ENCODE measurements around the gene EHMT1.
"Not testable (repeated sequence)": the region's sequence is repeated elsewhere in the genome, so short reads cannot be mapped to it uniquely, and the experiment has no call there.

EHMT1 gene

DNA sequence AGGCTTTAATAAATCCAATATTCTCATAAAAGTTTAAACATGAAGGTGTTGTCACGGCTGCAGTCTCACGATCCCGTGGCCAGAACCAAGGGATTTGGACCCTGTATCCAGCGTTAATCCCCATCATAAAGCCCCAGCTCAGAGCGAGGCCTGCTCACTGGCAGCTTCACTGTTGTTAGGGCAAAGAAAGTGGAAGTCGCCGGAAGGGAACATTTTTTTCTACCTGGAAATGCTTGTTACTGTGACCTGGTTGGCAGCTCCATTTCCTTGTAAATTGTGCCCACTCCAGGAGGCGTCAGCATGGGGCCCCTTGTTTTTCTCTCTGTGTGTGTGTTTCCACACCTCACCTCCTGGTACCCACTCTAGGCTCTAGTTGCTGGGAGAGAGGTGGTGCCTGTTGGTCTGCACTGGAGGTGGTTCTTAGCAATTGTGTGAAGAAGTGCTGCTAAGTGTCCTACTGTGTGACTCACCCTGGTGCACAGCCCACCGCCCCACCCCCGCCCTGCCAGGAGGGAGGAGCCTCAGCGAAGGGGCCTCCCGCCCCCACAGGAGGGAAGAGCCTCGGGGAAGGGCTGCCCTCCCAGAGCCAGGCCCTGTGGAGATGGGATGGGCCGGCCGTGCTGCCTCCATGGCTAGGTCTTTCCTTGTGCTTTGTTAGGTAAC lies 105.1 kb downstream of the EHMT1 start:
- Histone ChIP-seq H3K36me3 (peaks cover 79 to 99% (median 91%) of the 10 kb centered on the region in 11 experiments), H3K4me1 (peaks cover 0 to 6% (median 0%) of the 10 kb centered on the region in 10 experiments; a peak in 1 of 20 replicates), H3K4me3 (no peak overlapping the region), H3K27me3 (no peaks in the 10 kb centered on the region), H4K20me1 (peaks cover 8 to 98% (median 81%) of the 10 kb centered on the region in 11 experiments; a peak in 21 of 22 replicates), H3K9me3 (replicated peaks in 1 of 11) (peaks cover 34 to 67% (median 47%) of the 10 kb centered on the region in 11 experiments), H3K9ac (no peak overlapping the region), H3K27ac (no peak overlapping the region), H3K4me2 (no peak overlapping the region)
- TF ChIP-seq Cebpa-rat (IDR thresholded peaks at IDR 0.05): no peak

DNA sequence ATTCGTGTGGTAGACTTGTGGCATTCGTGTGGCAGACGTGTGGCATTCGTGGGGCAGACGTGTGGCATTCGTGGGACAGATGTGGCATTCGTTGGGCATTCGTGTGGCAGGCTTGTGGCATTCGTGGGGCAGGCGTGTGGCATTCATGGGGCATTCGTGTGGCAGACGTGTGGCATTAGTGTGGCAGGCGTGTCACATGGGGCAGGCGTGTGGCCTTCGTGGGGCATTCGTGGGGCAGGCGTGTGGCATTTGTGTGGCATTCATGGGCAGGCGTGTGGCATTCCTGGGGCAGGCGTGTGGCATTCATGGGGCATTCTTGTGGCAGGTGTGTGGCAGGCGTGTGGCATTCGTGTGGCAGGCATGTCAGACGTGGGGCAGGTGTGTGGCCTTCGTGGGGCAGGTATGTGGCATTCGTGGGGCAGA lies 106.0 kb downstream of the EHMT1 start:
- no peak overlapping the region for H3K4me3 ChIP-seq
- TF ChIP-seq Cebpa-rat (IDR thresholded peaks at IDR 0.05): no peak
- H4K20me1 ChIP-seq: peaks cover 8 to 93% (median 74%) of the 10 kb centered on the region in 11 experiments; a peak in 20 of 22 replicates
- no peaks in the 10 kb centered on the region for H3K27me3 ChIP-seq
- H3K9ac ChIP-seq: no peak overlapping the region
- no peak overlapping the region for H3K4me2 ChIP-seq
- H3K27ac ChIP-seq: no peak overlapping the region
- H3K9me3 ChIP-seq (replicated peaks in 1 of 11): peaks cover 32 to 69% (median 53%) of the 10 kb centered on the region in 11 experiments
- peaks cover 0 to 6% (median 0%) of the 10 kb centered on the region in 10 experiments; a peak in 1 of 20 replicates for H3K4me1 ChIP-seq
- peaks cover 79 to 99% (median 91%) of the 10 kb centered on the region in 11 experiments for H3K36me3 ChIP-seq

DNA sequence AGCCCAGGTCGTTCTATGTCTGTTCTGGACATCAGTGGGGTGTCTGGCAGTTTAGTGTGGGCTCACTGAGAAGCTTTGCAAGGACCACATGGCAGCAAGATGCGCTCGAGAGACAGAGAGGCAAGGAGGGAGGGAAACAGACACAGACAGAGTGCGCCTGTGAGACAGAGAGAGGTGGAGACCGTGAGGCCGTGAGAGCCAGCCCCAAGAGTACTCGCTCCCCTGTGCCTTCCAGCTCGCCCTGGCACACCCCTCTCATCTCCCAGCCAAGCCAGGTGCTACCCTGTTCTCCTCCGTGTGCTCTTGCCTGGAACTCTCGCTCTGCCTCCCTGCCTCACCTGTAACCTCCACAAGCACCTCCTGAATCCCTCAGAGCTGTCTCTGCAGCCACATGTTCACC lies 106.8 kb downstream of the EHMT1 start:
- Histone ChIP-seq H3K4me1 (peaks cover 0 to 6% (median 0%) of the 10 kb centered on the region in 10 experiments; a peak in 1 of 20 replicates), H3K27ac (no peak overlapping the region), H3K27me3 (no peaks in the 10 kb centered on the region), H3K9me3 (replicated peaks in 1 of 11) (peaks cover 40 to 75% (median 61%) of the 10 kb centered on the region in 11 experiments), H3K4me3 (no peak overlapping the region), H3K4me2 (no peak overlapping the region), H3K36me3 (peaks cover 79 to 99% (median 91%) of the 10 kb centered on the region in 11 experiments), H3K9ac (no peak overlapping the region), H4K20me1 (peaks cover 8 to 93% (median 66%) of the 10 kb centered on the region in 11 experiments; a peak in 20 of 22 replicates)
- no peak for TF ChIP-seq Cebpa-rat (IDR thresholded peaks at IDR 0.05)

DNA sequence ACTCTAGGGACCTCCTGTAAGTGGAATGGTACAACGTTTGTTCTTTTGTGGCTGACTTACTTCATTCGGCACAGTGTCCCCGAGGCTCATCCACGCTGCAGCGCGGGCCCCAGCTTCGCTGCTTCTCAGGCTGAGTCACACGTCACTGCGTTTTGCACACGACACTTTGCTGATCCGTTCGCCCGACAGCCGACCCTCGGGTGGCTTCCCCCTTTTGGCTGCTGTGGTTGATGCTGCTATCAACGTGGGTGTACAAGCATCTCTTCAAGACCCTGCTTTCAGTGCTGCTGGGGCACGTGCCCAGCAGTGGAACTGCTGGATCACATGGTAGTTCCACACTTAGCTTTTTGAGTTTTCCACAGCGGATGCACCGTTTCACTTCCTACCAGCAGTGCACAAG lies 107.5 kb downstream of the EHMT1 start:
- H3K4me2 ChIP-seq, H3K27me3 ChIP-seq, H3K4me3 ChIP-seq, H3K9ac ChIP-seq, H3K4me1 ChIP-seq, H3K27ac ChIP-seq: not testable (repeated sequence)
- H3K36me3 ChIP-seq: peaks cover 82 to 100% (median 93%) of the 10 kb centered on the region in 11 experiments
- peaks cover 47 to 82% (median 68%) of the 10 kb centered on the region in 11 experiments for H3K9me3 ChIP-seq (replicated peaks in 1 of 11)
- peaks cover 8 to 88% (median 62%) of the 10 kb centered on the region in 11 experiments; a peak in 20 of 22 replicates for H4K20me1 ChIP-seq

DNA sequence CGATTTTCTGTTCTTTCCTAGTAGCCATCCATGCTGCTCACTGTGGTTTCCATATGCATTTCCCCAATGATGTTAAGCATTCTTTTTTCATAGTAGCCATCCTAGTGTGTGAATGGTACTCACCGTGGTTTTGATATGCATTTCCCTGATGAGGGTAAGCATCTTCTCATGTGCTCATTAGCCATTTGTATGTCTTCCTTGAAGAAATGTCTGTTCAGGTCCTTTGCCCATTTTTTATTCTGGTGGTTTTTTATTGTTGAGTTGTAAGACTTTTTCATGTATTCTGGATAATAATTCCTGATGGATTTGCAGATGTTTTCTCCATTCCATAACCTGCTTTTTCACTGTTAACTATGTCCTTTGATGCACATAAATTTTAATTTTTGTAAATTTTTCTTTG lies 108.0 kb downstream of the EHMT1 start:
- Histone ChIP-seq H3K9ac (no peak overlapping the region), H3K9me3 (replicated peaks in 1 of 11) (peaks cover 52 to 86% (median 73%) of the 10 kb centered on the region in 11 experiments), H3K4me1 (peaks cover 0 to 6% (median 0%) of the 10 kb centered on the region in 10 experiments; a peak in 1 of 20 replicates), H4K20me1 (peaks cover 8 to 84% (median 58%) of the 10 kb centered on the region in 11 experiments; a peak in 20 of 22 replicates), H3K4me2 (no peak overlapping the region), H3K27ac (no peak overlapping the region), H3K27me3 (no peaks in the 10 kb centered on the region), H3K4me3 (no peak overlapping the region), H3K36me3 (peaks cover 86 to 100% (median 94%) of the 10 kb centered on the region in 11 experiments)
- TF ChIP-seq Cebpa-rat (IDR thresholded peaks at IDR 0.05): no peak

DNA sequence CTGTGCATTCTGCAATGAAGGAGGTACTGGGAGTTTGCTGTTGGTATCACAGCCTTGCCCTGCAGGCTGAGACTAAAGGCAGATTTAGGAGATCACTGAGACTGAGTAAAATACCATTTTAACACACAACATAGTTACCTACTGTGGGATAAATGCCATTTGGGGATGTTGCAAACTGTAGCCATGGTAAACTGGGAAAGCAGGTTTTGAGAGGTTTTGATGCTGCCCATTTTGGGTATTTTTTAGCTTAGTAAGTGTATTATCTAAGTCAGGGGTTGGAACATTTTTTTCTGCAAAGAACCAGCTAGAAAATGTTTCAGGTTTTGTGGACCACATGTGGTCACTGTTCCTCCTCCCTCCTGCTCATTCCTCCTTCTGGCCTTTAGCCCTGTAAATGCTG lies 108.9 kb downstream of the EHMT1 start:
- no peak for TF ChIP-seq Cebpa-rat (IDR thresholded peaks at IDR 0.05)
- Histone ChIP-seq H3K36me3 (peaks cover 91 to 100% (median 95%) of the 10 kb centered on the region in 11 experiments), H3K9ac (no peak overlapping the region)

DNA sequence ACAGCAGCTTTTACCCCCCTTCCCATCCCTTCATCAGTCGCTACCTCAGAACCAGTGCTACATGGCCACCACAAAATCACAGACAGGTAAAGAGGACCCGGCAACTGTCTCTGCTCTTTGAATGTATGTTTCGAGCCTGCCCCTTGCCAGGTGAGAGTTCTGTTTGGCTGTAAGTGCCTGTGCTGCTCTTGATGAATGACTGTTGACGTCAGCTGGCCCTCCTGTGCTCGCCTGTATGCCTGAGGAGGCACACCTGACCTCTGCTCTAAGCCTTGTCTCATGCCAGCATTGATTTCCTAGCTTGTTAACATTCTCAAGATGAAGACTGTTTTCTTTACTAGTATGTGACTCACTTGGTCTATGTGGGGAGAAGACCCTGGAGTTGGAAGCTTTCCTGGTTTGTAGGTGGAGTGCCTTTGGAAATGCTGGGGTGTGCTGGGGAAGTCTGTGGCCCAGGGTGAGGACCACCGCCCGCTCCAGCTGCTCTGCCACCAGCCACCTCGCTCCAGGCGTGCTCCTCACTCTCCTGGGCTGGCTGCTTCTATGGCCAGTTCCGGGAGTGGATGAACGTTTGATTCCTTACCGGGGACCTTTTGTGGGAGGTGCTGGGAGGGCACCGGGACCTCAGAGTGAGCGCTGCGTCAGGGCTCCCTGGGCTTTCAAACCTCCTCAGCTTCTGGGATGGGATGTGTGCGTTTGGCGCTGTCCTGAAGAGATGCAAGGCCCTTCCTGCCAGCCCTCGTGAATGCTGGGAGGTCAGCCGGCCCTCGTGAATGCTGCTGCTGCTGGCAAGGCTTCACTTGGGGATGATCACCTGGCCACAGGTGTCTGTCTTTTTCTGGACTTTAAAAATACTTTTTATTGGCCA lies 109.9 kb downstream of the EHMT1 start:
- Histone ChIP-seq H3K4me2 (no peak overlapping the region), H3K27ac (no peak overlapping the region), H3K27me3 (no peaks in the 10 kb centered on the region), H3K36me3 (peaks cover 97 to 100% (median 100%) of the 10 kb centered on the region in 11 experiments), H3K9me3 (replicated peaks in 1 of 11) (peaks cover 71 to 97% (median 87%) of the 10 kb centered on the region in 11 experiments), H3K4me3 (no peak overlapping the region), H3K9ac (no peak overlapping the region), H3K4me1 (peaks cover 0 to 3% (median 0%) of the 10 kb centered on the region in 10 experiments; a peak in 1 of 20 replicates), H4K20me1 (peaks cover 8 to 65% (median 39%) of the 10 kb centered on the region in 11 experiments; a peak in 19 of 22 replicates)
- no peak for TF ChIP-seq Cebpa-rat (IDR thresholded peaks at IDR 0.05)

More for the DNA sequence above, 108.9 kb downstream of the EHMT1 start:
- Histone ChIP-seq H3K27ac (no peak overlapping the region), H3K4me3 (no peak overlapping the region), H3K4me1 (peaks cover 0 to 6% (median 0%) of the 10 kb centered on the region in 10 experiments; a peak in 1 of 20 replicates), H3K27me3 (no peaks in the 10 kb centered on the region), H3K9me3 (replicated peaks in 1 of 11) (peaks cover 61 to 91% (median 82%) of the 10 kb centered on the region in 11 experiments), H4K20me1 (peaks cover 8 to 74% (median 49%) of the 10 kb centered on the region in 11 experiments; a peak in 19 of 22 replicates), H3K4me2 (no peak overlapping the region)

DNA sequence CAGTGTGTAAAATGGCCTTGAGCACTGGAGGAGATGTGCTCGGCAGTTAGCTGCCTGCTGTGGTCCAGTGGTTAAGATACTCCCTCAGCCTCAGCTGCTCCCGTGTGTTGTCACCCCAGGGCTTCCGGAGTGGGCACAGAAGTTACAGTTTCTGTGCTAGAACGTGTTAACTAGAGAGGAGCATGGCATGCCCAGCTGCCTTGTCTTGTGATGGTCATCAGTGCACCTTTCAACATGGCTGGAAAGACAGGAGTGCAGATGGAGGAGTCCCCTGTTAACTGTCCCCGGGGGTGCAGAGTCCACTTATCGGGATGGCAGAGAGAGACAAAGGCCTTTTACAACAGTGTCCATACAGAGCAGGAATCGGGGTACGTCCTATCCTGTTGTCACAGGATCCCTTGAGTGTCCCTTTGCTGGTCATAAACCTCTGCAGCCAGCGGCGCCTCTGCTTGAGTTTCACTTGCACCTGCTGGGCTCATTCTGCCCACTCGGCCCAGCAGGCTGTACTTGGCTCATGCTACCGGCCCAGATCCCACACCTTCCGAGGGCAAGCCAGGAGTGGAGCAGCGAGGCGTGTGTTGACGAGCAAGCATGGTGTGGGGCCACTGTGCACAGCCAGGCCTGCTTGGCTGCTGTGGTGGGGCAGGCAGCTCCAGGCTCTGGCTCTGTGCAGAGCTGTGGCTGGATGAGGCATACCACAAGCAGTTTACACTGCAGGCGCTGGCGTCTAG lies 112.6 kb downstream of the EHMT1 start:
- Histone ChIP-seq H3K36me3 (peaks cover 96 to 100% (median 100%) of the 10 kb centered on the region in 11 experiments), H3K4me1 (no peaks in the 10 kb centered on the region), H4K20me1 (peaks cover 0 to 41% (median 19%) of the 10 kb centered on the region in 11 experiments; a peak in 11 of 22 replicates), H3K4me2 (no peak overlapping the region), H3K27ac (no peak overlapping the region), H3K9ac (no peak overlapping the region), H3K27me3 (no peaks in the 10 kb centered on the region), H3K4me3 (peak overlapping the region in 2 of 10 experiments; percentile 9 to 13; a peak in 1 of 20 replicates), H3K9me3 (replicated peaks in 1 of 11) (peaks cover 69 to 83% (median 75%) of the 10 kb centered on the region in 11 experiments)
- TF ChIP-seq Cebpa-rat (IDR thresholded peaks at IDR 0.05): no peak
